ENCODE data around the gene TRDMT1.

The TRDMT1 gene

DNA sequence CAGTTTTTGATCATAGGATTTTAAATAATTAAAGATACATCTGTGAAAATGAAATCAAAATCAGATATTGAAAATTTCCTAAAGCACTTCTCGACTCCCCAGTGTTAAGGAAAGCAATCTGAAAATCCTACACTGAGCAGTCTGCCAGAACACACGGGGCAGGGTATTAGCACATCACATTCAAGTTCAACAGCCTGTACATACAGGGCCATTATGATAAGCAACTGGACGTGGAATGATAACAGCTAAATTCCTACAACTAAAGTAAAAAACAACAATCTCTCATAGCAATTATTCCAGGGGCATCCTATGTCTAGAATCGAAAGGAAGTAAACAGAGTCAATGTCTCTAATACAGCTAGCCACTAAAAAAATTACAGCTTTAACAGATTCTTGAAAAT is 31.7 kb downstream of the TRDMT1 start:
- no peak for DNase-seq

DNA sequence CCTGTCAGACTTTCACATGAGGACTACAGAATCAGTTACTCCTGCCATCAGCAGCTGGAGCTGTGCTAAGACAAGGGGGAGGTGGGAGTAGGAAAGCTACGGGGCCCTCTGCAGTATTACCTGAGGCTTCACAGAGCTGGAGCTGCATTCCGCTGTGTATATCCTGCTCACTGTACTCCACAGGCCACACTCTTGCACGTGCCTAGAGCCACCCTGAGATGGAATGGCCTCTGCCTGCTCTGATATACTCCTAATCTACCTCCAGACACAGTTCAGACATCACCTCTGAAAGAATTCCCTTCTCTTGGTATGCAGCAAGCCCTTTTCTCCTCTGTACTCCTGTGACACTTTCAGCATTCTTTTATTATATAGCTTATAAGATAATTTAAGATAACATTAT is 34.8 kb downstream of the TRDMT1 start:
- DNase-seq, result no peak

DNA sequence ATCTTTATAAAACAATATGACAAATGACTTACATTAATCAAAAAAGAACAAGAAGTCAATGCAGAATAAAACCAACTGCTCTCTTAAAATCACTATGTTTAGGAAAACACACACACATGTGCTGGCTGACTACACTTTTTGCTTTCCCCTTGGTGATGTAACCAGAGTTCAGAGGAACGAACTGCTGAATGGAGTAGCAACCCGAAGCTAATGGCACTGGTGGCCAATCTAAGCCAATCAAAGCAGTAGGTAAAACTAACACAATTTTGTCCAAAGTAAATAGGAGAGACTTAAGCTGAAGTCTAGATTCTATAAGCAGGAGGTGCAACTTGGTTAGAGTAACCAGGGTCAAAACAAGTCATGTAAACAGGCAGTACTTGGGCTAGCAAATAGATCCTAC is 38.6 kb downstream of the TRDMT1 start:
- DNase-seq, result no peak

DNA sequence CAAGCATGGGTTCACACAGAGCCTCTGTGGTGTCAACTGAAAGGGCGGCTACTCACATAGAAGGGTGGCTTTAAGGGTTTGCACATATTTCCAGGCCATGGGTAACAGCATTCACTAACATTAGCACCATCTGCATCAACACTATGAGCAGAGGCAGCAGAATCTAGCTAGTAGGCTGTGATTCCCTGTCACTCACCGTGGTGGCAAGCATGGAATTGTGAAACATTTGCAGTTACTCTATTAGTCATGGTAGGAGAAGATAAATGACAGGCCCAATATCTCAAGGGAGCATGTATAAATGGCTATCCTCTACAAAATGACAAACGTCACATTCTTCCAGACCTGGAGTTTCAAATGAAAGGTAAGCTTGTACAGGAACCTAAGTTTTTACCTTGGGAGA is 39.7 kb downstream of the TRDMT1 start:
- no peak for DNase-seq

DNA sequence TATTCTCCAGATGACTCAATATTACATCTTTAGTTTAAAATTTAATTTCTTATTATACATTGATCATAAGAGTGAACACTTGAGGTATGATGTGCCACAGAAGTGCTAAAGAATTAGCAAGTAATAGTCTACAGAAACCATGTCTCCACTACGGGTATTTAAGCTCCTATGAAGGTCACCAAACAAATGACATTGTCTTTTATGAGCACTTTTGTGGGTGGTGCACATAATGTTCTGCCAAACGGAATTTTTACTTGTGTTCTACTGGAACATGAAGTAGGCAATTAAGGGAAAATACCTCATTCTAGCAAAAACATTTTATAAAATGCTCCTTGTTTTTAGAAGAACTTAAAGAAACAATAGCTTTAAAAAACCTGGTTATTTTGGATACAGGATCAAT is 44.4 kb downstream of the TRDMT1 start:
- DNase-seq, result no peak

DNA sequence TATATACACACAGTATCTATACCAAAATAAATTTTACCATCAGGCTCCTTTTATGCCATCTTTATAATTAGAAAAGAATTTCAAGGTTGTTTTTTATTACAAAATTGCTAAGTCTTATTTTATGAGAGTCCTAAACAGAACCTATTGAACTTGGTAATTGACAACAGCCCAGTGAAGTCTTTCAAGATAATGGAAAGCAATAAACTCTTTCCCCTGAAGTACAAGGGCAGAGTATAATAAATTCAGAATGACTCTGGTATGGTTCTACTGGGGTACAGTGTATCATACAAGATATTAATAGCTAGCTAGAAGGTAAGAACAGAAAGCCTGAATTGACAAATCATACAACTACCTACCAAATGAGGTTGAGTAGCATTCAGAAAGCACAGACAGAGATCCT is 45.6 kb downstream of the TRDMT1 start:
- no peak for DNase-seq

DNA sequence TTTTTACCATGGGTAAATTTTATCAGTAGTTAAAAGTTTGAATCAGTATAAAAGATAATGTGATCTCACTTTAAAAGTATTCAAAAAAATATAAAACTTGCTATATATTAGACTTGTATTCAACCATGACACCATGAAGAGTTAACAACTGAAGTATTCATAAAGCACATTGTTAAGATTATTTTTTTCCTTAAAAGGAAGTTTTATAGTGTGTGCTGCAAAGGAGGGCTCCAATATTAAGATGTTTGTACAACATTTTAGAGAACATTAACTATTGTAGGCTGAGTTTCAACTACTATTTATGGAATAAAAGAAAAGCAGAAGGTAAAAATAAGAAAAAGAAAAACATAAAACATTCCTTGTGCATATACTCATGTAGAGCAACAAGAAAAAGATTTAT is 47.4 kb downstream of the TRDMT1 start:
- DNase-seq, result no peak

DNA sequence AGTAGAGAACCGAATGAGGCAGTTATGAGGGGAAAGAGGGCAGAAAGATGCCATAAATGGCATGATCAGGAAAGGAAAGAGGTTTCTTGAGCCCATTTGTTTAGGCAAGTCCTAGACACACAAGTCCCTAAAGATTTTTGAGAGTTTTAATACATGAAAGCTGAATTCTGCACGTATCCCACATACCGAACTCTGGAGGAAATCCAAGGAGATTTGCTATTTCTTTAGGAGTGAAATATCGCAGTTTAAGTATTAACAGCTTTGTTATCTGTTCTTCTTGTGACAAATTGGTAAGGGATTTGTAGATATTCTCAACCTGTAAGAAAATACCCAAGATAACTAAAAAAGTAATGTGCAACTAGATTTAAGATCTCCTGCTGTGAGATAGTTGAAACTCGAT is 48.2 kb downstream of the TRDMT1 start:
- no peak for DNase-seq

DNA sequence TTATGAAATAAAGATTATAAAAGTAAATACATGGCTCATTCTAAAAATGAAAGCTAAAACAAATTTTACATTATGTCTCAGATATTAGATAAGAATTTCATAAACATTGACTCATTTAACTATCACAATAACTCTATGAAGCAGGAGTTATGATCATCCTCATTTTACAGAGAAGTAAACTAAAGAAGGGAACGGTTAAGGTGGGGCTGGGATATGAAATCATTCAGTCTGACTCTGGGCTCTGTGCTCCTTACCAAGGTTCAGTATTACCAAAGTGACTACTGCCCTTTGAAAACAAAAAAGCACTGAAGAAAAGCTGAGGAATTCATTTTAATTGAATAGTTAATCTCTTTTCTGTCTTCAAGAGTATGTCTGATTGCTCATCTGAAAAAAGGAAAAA is 49.8 kb downstream of the TRDMT1 start:
- no peak for DNase-seq

DNA sequence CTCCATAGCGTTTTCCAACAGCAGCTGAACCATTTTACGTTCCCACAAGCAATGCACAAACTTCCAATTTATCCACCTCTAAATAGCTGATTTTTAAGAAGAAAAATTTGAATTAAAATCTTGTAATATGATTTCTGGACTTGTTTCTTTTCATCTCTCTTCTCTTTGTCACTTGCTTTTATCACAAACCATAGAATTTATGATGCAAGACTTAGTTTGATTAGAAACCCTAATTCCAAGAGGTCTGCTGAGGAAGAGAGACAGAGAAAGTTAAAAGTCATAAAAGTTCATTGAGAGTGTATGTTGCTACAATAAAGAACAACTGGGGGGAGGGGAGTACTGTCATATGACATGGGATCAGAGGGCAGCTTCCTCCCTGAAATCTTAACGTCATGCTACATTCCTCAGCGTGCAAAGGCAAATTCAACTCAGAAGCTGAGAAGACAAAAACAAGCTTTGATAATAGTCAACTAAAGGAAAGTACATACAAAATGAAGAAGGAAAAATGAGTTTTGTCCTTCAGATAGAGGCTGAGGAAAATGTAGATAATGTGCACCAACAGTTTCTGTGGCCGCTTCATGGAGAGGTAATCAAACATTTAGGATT is 53.5 kb downstream of the TRDMT1 start:
- no peak for DNase-seq

DNA sequence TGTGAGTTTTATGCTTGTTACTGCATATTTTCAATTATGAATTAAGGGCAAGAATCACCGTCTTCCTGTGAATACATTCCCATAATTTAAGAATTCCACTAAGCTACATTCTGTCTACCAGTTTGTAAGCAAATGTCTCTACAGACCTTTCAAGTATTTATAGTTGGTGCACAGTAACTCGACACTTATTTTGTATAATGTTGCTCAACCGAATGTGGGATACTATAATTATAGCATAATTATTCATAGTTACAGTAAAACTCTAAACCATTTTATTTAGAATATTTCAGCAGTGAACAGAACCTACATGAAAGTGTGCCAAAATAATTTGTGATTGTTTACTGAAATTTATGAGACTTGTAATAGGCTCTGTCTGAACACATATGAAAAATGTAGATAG is 54.6 kb downstream of the TRDMT1 start:
- no peak for DNase-seq

DNA sequence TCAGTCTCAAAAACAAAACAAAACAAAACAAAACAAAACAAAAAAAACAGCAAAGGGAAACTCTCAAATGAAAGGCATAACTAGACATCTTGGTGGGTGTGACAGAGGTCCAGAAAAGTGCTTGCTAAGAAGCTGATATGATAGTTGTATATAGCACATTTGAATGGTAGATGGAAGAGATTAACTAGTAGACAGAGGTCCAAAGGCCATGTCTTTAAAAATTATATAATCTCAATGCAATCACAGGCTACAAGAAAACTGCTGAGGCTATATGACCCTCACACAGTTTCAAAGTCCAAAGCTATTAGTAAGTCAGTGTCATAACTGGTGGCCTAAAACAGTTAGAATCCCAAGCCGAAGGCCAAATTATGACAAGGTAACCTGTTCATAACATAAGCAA is 56.2 kb downstream of the TRDMT1 start:
- no peak for DNase-seq

DNA sequence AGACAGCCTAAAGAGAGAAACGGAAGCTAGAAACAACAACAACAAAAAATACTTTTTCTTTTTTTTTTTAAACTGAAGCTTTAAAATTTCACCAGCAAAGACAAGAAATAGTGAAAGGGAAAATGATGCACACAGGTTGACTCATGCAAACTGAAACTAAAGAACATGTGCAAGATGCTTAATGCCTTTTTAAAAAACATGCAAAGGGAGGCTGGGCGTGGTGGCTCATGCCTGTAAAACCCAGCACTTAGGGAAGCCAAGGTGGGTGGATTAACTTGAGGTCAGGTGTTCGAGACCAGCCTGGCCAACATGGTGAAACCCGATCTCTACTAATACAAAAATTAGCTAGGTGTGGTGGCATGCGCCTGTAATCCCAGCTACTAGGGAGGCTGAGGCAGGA is 56.7 kb downstream of the TRDMT1 start:
- no peak for DNase-seq

DNA sequence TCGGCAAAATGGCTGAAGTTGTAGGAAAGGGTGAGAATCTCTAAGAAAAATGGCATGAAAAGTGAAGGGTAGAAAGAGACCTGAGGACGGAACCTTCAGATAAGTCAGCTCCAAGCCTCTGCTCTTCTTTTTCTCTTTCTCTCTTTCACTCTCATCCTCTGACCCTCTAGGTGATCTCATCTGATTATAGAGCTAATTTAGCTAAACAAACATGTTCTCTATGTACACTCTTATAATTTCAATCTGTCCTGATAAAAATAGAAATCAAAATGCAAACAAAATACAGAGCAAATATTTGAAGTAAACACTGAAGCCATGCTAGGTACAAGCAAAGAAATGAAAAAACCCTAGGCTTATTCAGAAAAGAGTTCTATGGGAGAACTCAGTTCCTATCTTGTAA is 57.4 kb downstream of the TRDMT1 start:
- DNase-seq, result no peak

DNA sequence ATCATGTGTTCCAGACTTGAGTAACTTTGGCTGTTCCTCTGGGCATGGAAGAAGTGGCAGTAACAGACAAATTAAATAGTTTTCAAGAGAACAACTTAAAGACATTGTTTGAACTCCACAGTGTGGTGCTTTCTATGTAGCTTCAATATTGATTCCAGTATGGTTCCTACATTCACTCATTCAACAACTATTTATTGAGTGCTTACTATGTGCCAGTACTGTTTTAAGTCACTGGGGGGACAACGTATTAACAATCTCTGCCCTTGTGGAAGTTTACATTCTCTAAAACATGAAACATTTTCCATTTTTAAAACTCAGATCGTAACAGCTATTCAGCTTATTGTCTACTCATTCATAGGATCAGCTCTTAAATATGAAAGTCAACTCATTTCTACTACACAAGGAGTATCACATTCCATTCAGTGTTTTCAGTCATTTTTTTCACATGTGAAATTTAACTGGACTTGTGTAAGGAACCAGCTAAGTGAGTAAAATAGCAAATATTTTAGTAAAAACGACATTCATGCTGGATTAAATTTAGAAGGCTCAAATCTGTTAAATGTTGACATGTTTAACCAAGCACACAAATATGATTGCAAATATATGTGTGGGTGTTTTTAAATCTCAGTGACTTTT is 58.3 kb downstream of the TRDMT1 start:
- no peak for DNase-seq

DNA sequence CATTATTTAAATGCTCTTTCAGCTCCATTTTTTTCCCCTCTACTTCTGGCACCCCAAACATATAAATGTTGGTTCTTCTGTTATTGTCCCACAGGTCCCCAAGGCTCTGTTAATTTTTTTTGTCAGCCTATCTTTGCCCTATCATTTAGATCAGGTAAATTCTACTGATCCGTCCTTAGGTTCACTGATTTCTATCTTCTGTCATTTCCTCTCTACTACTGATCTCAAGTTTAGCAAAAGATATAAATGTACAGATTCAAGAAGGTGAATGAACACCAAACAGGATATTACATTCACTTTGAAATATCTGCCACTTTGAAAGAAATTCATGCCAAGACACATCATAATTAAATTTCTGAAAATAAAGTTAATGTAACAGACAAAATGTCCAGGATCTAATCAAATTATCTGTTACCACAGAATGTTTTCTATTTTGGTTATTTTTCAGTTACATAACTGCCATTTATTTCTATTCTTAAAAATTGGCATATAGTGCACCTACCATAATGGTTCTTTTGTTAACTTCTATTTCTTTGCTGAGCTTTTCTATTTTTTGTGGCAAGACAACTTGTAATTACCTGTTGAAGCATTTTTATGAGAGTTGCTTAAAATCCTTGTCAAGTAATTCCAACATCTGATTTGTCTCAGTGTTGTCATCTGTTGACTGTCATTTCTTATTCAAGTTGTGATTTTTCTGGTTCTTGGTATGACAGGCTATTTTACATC is 59.8 kb downstream of the TRDMT1 start:
- no peak for DNase-seq

DNA sequence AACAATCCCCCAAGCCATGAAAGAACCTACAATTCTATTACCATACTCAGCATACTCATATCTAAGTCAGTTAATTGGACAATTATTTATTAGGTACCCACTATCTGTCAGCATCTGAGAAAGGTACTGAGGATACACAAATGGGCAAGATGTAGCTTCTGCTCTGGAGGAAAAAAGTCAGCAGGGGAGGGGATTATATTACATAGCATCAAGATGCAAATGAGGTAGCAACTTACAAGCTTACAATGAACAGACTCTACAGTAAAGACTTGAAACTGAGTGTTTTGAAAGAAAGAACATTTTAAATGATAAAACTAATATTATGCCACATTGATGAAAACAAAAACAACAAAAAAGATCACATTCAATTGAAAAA is 61.1 kb downstream of the TRDMT1 start:
- DNase-seq, result no peak

DNA sequence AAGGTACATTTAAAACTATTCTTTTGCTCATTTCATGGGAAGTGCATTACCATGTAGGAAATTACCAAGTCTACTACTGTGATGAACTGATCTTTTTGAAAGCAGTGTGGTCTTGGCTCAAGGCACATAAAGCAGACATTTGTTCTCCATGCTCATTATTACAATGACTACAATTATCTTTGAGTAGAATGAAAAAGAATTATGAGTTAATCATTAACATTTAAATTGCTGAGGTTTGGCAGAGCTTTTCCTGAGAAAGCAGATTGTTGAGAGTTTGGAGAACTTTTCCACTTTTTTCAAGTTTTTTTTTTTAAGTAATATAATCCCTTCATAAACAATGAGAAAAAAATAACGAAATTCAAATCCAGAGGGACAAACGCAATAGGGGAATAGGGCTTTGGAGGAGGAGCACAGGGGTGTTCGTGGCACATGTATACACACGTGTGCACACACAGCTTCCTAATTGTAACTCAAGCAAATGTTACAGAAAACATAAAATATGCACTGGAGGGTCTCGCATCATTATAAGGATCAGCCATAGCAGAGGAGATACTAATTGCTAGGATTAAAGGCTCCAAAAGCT is 62.9 kb downstream of the TRDMT1 start:
- no peak for DNase-seq

DNA sequence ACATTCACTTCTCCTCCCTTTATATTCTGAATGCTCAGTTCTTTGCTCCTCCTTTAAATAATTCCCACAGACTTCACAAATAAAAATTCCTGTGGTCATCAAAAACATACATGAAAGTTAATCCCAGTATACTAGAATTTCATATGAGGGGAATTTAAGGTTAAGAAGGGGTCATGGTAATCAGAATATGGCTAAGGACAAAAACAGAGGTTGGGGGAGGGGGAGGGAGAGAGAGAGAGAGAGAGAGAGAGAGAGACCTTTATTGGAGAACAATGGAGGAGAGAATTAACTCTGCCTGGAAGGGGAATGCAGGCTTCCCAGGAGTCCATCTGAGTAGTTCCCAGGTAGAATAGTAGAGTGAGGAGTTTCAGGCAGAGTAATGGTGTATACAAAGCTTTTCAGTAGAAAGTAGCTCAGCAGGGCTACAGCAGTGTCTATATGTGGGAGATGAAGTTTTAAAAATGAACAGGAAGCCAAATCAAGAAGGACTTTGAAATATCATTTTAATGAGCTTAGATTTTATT is 66.7 kb downstream of the TRDMT1 start:
- no peak for DNase-seq

DNA sequence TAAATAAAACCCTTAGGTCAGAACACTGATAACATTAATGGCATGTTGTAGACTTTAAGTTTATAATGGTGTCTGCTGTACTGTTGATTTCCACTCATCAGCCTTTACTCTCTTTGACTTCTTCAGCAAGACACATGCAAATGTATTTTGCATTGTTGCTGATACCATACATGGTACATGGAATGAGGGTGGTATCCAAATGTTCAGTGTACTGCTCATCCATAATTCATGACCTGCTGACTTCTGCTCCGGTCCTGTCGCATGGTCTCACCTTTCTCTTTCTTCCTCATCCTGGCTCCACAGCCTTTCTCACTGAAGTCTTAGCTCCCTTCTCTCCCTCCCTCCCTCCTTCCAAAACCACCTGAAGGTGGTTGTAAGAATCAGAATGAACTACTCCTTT is 67.2 kb downstream of the TRDMT1 start:
- no peak for DNase-seq

DNA sequence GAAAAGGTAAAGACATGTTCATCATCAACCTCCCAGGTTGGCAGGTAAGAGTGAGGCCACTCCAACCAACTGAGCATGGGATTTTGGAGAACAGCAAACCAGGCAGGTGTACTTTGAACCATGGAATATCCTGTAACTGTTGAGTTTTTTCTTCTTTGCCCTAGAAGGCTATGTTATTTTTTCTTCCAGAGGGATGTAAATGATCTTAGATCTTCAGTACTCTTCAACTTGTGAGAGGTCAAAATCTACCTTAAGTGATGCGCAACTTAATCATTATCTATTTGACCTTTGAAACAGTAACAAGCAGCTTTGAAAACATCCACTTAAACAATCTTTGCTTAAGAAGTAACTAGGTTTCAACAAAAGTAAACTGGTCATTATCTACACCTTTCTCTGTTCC is 71.7 kb downstream of the TRDMT1 start, which contains the start of gene CUBN:
Gene CUBN, minus strand, starts transcription at position 71 of the 400 bp plus-strand sequence. Its CDS starts 46 bp downstream, at position 25.
- no peak for DNase-seq

DNA sequence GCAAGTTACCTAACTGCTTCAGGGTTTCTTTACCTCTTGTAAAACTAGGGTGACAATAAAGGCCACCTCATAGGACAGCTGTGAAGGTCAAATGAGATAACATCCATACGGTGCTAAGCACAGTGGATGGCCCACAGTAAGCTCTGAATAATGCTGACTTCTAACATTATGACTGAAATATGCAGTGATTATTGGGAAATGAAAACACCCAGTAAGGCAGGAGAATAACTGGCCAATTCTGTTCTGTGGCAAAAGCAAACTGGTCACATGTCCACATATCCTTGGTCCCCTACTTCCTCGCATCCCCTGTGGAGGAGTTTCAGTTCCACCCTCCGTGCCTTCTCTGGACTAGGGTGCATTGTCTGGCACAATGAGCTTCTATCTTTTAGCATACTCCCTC is 73.2 kb downstream of the TRDMT1 start:
- DNase-seq, result no peak

DNA sequence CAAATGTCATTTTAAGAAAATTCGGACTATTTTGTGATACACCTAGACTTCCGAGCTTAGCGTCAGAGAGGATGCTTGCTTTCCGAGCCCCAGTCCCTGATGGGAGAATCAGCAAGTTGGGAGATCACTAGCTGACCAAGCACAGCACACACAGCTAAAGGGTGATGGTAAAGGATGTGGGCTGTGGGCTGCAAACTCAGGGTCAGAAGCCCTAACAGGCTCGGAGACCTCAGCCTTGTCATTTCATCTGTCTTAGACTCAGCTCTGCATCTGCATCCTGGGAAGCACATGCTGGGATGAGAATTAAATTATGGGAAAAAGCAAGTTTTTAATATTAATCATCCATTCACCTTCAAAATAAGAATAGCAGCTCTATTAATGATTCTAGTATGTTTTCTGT is 75.1 kb downstream of the TRDMT1 start:
- no peak for DNase-seq

Data from activated T-cell treated with anti-CD3 and anti-CD28 coated beads, Interleukin-2, amount 50 U/mL, for 1 hour (primary cell).